SH-SY5Y (cell line): ENCODE measurements around the gene SRSF12.

ENCODE experiments used
- GATA2 ChIP-seq: IDR thresholded peaks from 2 replicates; pipeline ENCODE4 v1.6.1; 2011; ENCODE audit warnings: mild to moderate bottlenecking, low read depth, low read length
- GATA3 ChIP-seq: IDR thresholded peaks from 2 replicates; pipeline ENCODE4 v1.6.1; 2011; ENCODE audit warnings: low read depth, mild to moderate bottlenecking, low read length, moderate library complexity

SRSF12 gene

GRCh38 chr6:89117211-89118108 is at the start of gene SRSF12:
Gene SRSF12, minus strand, starts transcription at chr6:89118071. Its CDS starts 184 bp downstream, at chr6:89117887.
- TF ChIP-seq GATA2 (peak; percentile 59), GATA3 (no peak)

DNA sequence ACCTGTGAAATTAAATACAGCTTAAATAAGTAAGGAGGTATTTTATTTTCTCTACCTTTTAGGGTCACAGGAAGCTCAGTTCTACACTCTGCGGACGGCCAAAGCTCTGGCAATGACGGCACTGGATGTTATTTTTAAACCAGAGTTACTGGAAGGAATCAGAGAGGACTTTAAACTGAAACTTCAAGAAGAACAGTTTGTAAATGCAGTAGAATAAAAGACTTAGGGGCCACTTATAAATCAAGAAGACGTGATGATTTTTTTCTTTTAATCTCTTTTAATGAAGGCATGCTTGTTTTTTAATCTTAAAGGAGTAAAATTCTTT is 44.1 kb upstream of the SRSF12 start:
- TF ChIP-seq GATA3 (no peak), GATA2 (no peak)

DNA sequence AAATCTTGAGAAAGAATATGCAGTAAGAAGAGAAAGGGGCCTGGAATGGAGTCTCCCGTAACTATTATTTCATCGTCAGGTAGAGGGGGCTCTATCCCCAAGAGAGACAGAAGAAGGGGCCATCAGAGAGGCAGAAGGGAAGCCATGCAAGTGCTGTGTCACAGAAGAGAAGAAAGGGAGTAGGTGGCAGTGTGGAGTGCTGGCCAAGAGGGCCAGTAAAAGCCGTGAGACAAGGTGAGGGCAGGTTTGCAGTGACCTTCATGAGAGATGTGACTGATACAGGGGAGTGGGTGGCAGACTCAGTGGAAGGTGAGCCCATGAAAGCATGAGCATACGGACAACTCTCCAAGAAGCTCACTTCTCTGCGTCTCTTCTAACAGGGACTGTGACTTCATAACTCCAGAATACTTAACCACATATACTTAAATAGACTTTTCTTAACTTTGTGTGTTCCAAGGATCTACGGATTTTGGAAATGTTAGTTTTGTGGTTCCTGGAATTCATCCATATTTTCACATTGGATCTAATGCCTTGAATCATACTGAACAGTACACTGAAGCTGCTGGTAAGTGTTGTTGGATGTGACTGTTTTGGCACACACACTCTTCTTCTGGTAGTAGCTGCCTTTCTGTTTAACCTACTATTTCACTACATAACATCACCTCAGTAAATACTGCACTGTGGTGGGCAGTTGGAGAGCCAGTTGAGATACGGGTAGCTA is 43.6 kb upstream of the SRSF12 start:
- no peak for TF ChIP-seq GATA2
- TF ChIP-seq GATA3: no peak

- TF ChIP-seq GATA3 (no peak), GATA2 (no peak)
Observed at GRCh38 chr6:89160331-89161092, 42.6 kb upstream of the SRSF12 start.

GRCh38 chr6:89154131-89154530 is 36.3 kb upstream of the SRSF12 start:
- TF ChIP-seq GATA2 (no peak), GATA3 (no peak)

- no peak for TF ChIP-seq GATA2
- no peak for TF ChIP-seq GATA3
Observed at GRCh38 chr6:89148016-89148750, 30.3 kb upstream of the SRSF12 start.

GRCh38 chr6:89146718-89147700 is 29.1 kb upstream of the SRSF12 start:
- TF ChIP-seq GATA2: no peak
- no peak for TF ChIP-seq GATA3

- no peak for TF ChIP-seq GATA3
- no peak for TF ChIP-seq GATA2
Observed at GRCh38 chr6:89145956-89146717, 28.3 kb upstream of the SRSF12 start, which contains the start of gene PM20D2. Gene PM20D2, plus strand, starts transcription at chr6:89146055. Its CDS starts 90 bp downstream, at chr6:89146145.

DNA sequence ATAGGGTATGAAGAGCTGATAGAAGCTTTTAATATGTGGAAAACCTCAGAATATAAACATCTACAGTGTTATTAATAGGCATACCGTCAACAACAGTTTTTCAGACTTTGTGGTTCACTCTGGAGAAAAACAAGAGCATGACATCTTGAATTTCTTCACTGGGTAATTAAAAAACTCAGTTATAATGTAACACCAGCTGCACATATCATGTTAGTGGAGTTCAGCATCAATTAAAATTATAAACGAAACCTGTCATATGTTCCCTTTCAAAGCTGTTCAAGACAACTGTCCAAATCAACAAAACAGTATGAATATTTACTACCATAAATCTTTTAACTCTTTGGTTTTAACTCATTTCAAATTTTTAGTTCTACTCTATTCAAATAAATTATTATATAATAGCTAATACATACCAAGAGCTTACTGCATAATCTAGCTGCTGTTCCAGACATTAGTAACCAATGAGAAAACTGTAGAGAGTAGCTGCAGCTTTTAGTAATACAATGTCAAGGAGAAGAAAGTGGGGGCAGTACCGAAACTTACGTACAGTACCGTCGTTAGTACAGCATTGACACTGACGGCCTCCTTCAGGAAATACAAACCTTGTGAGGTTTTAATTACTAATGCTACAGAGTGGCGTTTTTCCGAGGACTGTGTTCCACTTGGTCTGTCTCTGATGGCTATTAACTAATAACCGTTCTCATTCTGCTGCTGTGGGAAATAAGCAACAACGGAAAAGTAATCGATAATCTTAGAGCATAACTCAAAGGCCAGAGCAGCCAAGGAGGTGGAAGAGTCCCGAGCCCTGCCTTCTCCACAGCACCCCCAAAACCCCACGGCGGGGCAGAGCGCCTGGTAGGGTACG is 27.5 kb upstream of the SRSF12 start:
- no peak for TF ChIP-seq GATA2
- no peak for TF ChIP-seq GATA3

GRCh38 chr6:89144354-89144906 is 26.6 kb upstream of the SRSF12 start:
- TF ChIP-seq GATA2: peak; percentile 27; the same call in 1 of the 2 replicates
- TF ChIP-seq GATA3: no peak

DNA sequence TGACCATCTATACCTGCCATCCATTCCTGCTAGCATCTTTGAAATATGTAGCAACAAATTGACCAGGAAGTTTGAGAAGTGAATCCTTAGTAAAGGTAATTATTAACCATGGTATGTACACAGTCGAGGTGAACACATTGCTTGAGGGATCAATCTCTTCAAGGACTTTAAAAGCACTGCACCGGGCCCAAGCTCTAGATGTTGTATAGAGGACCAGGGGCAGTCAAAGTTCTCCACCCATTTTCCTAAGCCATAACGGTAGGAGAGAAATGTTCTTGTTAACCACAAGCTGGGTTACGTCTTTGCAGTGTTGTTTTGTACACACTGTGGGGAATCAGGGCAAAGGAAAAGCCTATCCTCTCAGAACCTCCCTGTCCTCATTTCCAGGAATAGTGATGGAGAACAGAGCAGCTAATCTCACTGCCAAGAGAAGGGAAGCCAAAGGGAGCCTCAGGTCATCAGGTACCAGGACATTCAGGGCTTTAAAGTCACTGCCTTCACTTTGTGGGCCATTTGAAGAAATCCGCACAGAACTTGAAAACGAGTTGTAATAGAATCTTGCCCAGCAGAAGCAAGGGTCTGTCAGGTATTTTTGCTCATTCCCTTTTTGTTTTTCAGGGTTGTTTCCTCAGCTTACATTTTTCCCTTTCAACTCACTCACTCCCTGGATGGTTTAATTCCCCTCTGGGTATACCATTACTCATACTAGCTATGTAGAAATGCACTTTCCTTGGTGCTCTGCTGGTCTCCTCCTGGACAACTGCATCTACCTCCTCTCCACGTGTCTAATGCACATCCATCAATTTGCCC is 22.7 kb upstream of the SRSF12 start:
- TF ChIP-seq GATA3: no peak
- no peak for TF ChIP-seq GATA2
